Measurements from ENCODE around the gene SVBP.

The SVBP gene

GRCh38 chr1:42841440-42842147, 24.4 kb upstream of the SVBP start:
- H3K4me1 ChIP-seq (ENCODE audit: control insufficient read depth in 2 of 2, insufficient read depth in 2 of 2, low read length in 2 of 2) = peaks cover 0 to 4% of the 10 kb centered on the region in 2 donors
- peaks cover 0 to 7% of the 10 kb centered on the region in 2 donors for H3K36me3 ChIP-seq (ENCODE audit: control insufficient read depth in 2 of 2, insufficient read depth in 2 of 2, low read length in 2 of 2)
- H3K27me3 ChIP-seq (ENCODE audit: control insufficient read depth in 2 of 2, insufficient read depth in 2 of 2, low read length in 2 of 2) = no peaks in the 10 kb centered on the region
- no peaks in the 10 kb centered on the region for H3K9me3 ChIP-seq (ENCODE audit: control insufficient read depth in 2 of 2, low read length in 2 of 2)
- no peak overlapping the region for H3K9ac ChIP-seq (ENCODE audit: low read depth in 1 of 2, low read length in 2 of 2)
- no peak overlapping the region for H3K4me3 ChIP-seq (ENCODE audit: low read length in 2 of 2)
- H3K27ac ChIP-seq (ENCODE audit: low read depth in 2 of 2, low read length in 2 of 2) = no peak overlapping the region

GRCh38 chr1:42841010-42841409, 23.8 kb upstream of the SVBP start:
- H3K36me3 ChIP-seq (ENCODE audit: control insufficient read depth in 2 of 2, insufficient read depth in 2 of 2, low read length in 2 of 2) = peaks cover 0 to 7% of the 10 kb centered on the region in 2 donors
- H3K27ac ChIP-seq (ENCODE audit: low read depth in 2 of 2, low read length in 2 of 2) = no peak overlapping the region
- H3K9me3 ChIP-seq (ENCODE audit: control insufficient read depth in 2 of 2, low read length in 2 of 2) = no peaks in the 10 kb centered on the region
- H3K9ac ChIP-seq (ENCODE audit: low read depth in 1 of 2, low read length in 2 of 2) = no peak overlapping the region
- peaks cover 0 to 4% of the 10 kb centered on the region in 2 donors for H3K4me1 ChIP-seq (ENCODE audit: control insufficient read depth in 2 of 2, insufficient read depth in 2 of 2, low read length in 2 of 2)
- no peak overlapping the region for H3K4me3 ChIP-seq (ENCODE audit: low read length in 2 of 2)
- no peaks in the 10 kb centered on the region for H3K27me3 ChIP-seq (ENCODE audit: control insufficient read depth in 2 of 2, insufficient read depth in 2 of 2, low read length in 2 of 2)

- H3K27ac ChIP-seq (ENCODE audit: low read depth in 2 of 2, low read length in 2 of 2) = peak overlapping the region in 1 of 2 donors; percentile 27
- H3K36me3 ChIP-seq (ENCODE audit: control insufficient read depth in 2 of 2, insufficient read depth in 2 of 2, low read length in 2 of 2) = peaks cover 0 to 11% of the 10 kb centered on the region in 2 donors
- no peaks in the 10 kb centered on the region for H3K4me1 ChIP-seq (ENCODE audit: control insufficient read depth in 2 of 2, insufficient read depth in 2 of 2, low read length in 2 of 2)
- H3K27me3 ChIP-seq (ENCODE audit: control insufficient read depth in 2 of 2, insufficient read depth in 2 of 2, low read length in 2 of 2) = no peaks in the 10 kb centered on the region
- no peak overlapping the region for H3K4me3 ChIP-seq (ENCODE audit: low read length in 2 of 2)
- no peak overlapping the region for H3K9ac ChIP-seq (ENCODE audit: low read depth in 1 of 2, low read length in 2 of 2)
- no peaks in the 10 kb centered on the region for H3K9me3 ChIP-seq (ENCODE audit: control insufficient read depth in 2 of 2, low read length in 2 of 2)
These were observed 21.4 kb upstream of the SVBP start for GRCh38 chr1:42838482-42839190.

GRCh38 chr1:42837709-42838108, 20.5 kb upstream of the SVBP start:
- Histone ChIP-seq H3K4me3 (ENCODE audit: low read length in 2 of 2) (no peak overlapping the region), H3K27ac (ENCODE audit: low read depth in 2 of 2, low read length in 2 of 2) (peak overlapping the region in 1 of 2 donors; percentile 27), H3K36me3 (ENCODE audit: control insufficient read depth in 2 of 2, insufficient read depth in 2 of 2, low read length in 2 of 2) (peaks cover 0 to 9% of the 10 kb centered on the region in 2 donors), H3K9me3 (ENCODE audit: control insufficient read depth in 2 of 2, low read length in 2 of 2) (no peaks in the 10 kb centered on the region), H3K9ac (ENCODE audit: low read depth in 1 of 2, low read length in 2 of 2) (no peak overlapping the region), H3K4me1 (ENCODE audit: control insufficient read depth in 2 of 2, insufficient read depth in 2 of 2, low read length in 2 of 2) (no peaks in the 10 kb centered on the region), H3K27me3 (ENCODE audit: control insufficient read depth in 2 of 2, insufficient read depth in 2 of 2, low read length in 2 of 2) (no peaks in the 10 kb centered on the region)

GRCh38 chr1:42835422-42835821, 18.2 kb upstream of the SVBP start:
- no peaks in the 10 kb centered on the region for H3K27me3 ChIP-seq (ENCODE audit: control insufficient read depth in 2 of 2, insufficient read depth in 2 of 2, low read length in 2 of 2)
- H3K4me1 ChIP-seq (ENCODE audit: control insufficient read depth in 2 of 2, insufficient read depth in 2 of 2, low read length in 2 of 2) = no peaks in the 10 kb centered on the region
- H3K4me3 ChIP-seq (ENCODE audit: low read length in 2 of 2) = no peak overlapping the region
- no peak overlapping the region for H3K27ac ChIP-seq (ENCODE audit: low read depth in 2 of 2, low read length in 2 of 2)
- H3K36me3 ChIP-seq (ENCODE audit: control insufficient read depth in 2 of 2, insufficient read depth in 2 of 2, low read length in 2 of 2) = peaks cover 0 to 9% of the 10 kb centered on the region in 2 donors
- H3K9me3 ChIP-seq (ENCODE audit: control insufficient read depth in 2 of 2, low read length in 2 of 2) = no peaks in the 10 kb centered on the region
- H3K9ac ChIP-seq (ENCODE audit: low read depth in 1 of 2, low read length in 2 of 2) = no peak overlapping the region

- Histone ChIP-seq H3K36me3 (ENCODE audit: control insufficient read depth in 2 of 2, insufficient read depth in 2 of 2, low read length in 2 of 2) (peaks cover 3 to 9% of the 10 kb centered on the region in 2 donors), H3K27ac (ENCODE audit: low read depth in 2 of 2, low read length in 2 of 2) (no peak overlapping the region), H3K4me1 (ENCODE audit: control insufficient read depth in 2 of 2, insufficient read depth in 2 of 2, low read length in 2 of 2) (no peaks in the 10 kb centered on the region), H3K27me3 (ENCODE audit: control insufficient read depth in 2 of 2, insufficient read depth in 2 of 2, low read length in 2 of 2) (no peaks in the 10 kb centered on the region), H3K9me3 (ENCODE audit: control insufficient read depth in 2 of 2, low read length in 2 of 2) (no peaks in the 10 kb centered on the region), H3K9ac (ENCODE audit: low read depth in 1 of 2, low read length in 2 of 2) (no peak overlapping the region), H3K4me3 (ENCODE audit: low read length in 2 of 2) (no peak overlapping the region)
These were observed 17.6 kb upstream of the SVBP start for GRCh38 chr1:42834803-42835202.

GRCh38 chr1:42833981-42834380, 16.8 kb upstream of the SVBP start:
- no peaks in the 10 kb centered on the region for H3K27me3 ChIP-seq (ENCODE audit: control insufficient read depth in 2 of 2, insufficient read depth in 2 of 2, low read length in 2 of 2)
- no peak overlapping the region for H3K27ac ChIP-seq (ENCODE audit: low read depth in 2 of 2, low read length in 2 of 2)
- H3K36me3 ChIP-seq (ENCODE audit: control insufficient read depth in 2 of 2, insufficient read depth in 2 of 2, low read length in 2 of 2) = peaks cover 3 to 9% of the 10 kb centered on the region in 2 donors
- H3K9me3 ChIP-seq (ENCODE audit: control insufficient read depth in 2 of 2, low read length in 2 of 2) = no peaks in the 10 kb centered on the region
- H3K9ac ChIP-seq (ENCODE audit: low read depth in 1 of 2, low read length in 2 of 2) = no peak overlapping the region
- H3K4me1 ChIP-seq (ENCODE audit: control insufficient read depth in 2 of 2, insufficient read depth in 2 of 2, low read length in 2 of 2) = no peaks in the 10 kb centered on the region
- H3K4me3 ChIP-seq (ENCODE audit: low read length in 2 of 2) = no peak overlapping the region

- Histone ChIP-seq H3K4me1 (ENCODE audit: control insufficient read depth in 2 of 2, insufficient read depth in 2 of 2, low read length in 2 of 2) (no peaks in the 10 kb centered on the region), H3K9me3 (ENCODE audit: control insufficient read depth in 2 of 2, low read length in 2 of 2) (no peaks in the 10 kb centered on the region), H3K9ac (ENCODE audit: low read depth in 1 of 2, low read length in 2 of 2) (no peak overlapping the region), H3K36me3 (ENCODE audit: control insufficient read depth in 2 of 2, insufficient read depth in 2 of 2, low read length in 2 of 2) (peaks cover 3 to 9% of the 10 kb centered on the region in 2 donors), H3K4me3 (ENCODE audit: low read length in 2 of 2) (no peak overlapping the region), H3K27me3 (ENCODE audit: control insufficient read depth in 2 of 2, insufficient read depth in 2 of 2, low read length in 2 of 2) (no peaks in the 10 kb centered on the region), H3K27ac (ENCODE audit: low read depth in 2 of 2, low read length in 2 of 2) (no peak overlapping the region)
These were observed 15.5 kb upstream of the SVBP start for GRCh38 chr1:42832641-42833240.

GRCh38 chr1:42831273-42831672, 14.1 kb upstream of the SVBP start:
- Histone ChIP-seq H3K4me1 (ENCODE audit: control insufficient read depth in 2 of 2, insufficient read depth in 2 of 2, low read length in 2 of 2) (no peaks in the 10 kb centered on the region), H3K9ac (ENCODE audit: low read depth in 1 of 2, low read length in 2 of 2) (no peak overlapping the region), H3K36me3 (ENCODE audit: control insufficient read depth in 2 of 2, insufficient read depth in 2 of 2, low read length in 2 of 2) (peaks cover 3 to 9% of the 10 kb centered on the region in 2 donors), H3K27ac (ENCODE audit: low read depth in 2 of 2, low read length in 2 of 2) (no peak overlapping the region), H3K9me3 (ENCODE audit: control insufficient read depth in 2 of 2, low read length in 2 of 2) (no peaks in the 10 kb centered on the region), H3K4me3 (ENCODE audit: low read length in 2 of 2) (no peak overlapping the region), H3K27me3 (ENCODE audit: control insufficient read depth in 2 of 2, insufficient read depth in 2 of 2, low read length in 2 of 2) (no peaks in the 10 kb centered on the region)

- Histone ChIP-seq H3K9ac (ENCODE audit: low read depth in 1 of 2, low read length in 2 of 2) (no peak overlapping the region), H3K9me3 (ENCODE audit: control insufficient read depth in 2 of 2, low read length in 2 of 2) (no peaks in the 10 kb centered on the region), H3K27me3 (ENCODE audit: control insufficient read depth in 2 of 2, insufficient read depth in 2 of 2, low read length in 2 of 2) (no peaks in the 10 kb centered on the region), H3K4me3 (ENCODE audit: low read length in 2 of 2) (no peak overlapping the region), H3K36me3 (ENCODE audit: control insufficient read depth in 2 of 2, insufficient read depth in 2 of 2, low read length in 2 of 2) (peaks cover 3 to 9% of the 10 kb centered on the region in 2 donors), H3K4me1 (ENCODE audit: control insufficient read depth in 2 of 2, insufficient read depth in 2 of 2, low read length in 2 of 2) (no peaks in the 10 kb centered on the region), H3K27ac (ENCODE audit: low read depth in 2 of 2, low read length in 2 of 2) (no peak overlapping the region)
These were observed 13.4 kb upstream of the SVBP start for GRCh38 chr1:42830631-42831030.
